MCF 10A (cell line): Measurements from ENCODE around the gene TMEM266. TPM values are rescaled to one million over a fixed set of nuclear protein-coding genes. Genes with fewer than 3 reads are reported as not detected.

Source experiments
- BruUV-seq: library from RNA; stranded (reverse); fragments of 400-500 nt; replicated peaks from 2 replicates; lab custom pipeline; 2021; lab: Mats Ljungman, UMichigan
- CTCF ChIA-PET: fragments of 300-600 bp; sonication (Branson Sonifier 250); formaldehyde crosslinking; extraction: SDS; loops from one replicate; lab custom pipeline; 2021; ENCODE audit warnings: antibody characterized with exemption, inconsistent platforms; lab: Yijun Ruan, JAX
- POLR2A ChIA-PET: fragments of 300-600, 350-650 bp; sonication (Branson Sonifier 250); formaldehyde crosslinking; extraction: SDS; loops from one replicate; lab custom pipeline; 2020; ENCODE audit warnings: antibody characterized with exemption, inconsistent platforms; lab: Yijun Ruan, JAX
- DNase-seq: peaks from one replicate; pipeline ENCODE4 v3.0.0-alpha.2; 2018; ENCODE audit not compliant: unreplicated experiment
- H3K27ac Mint-ChIP-seq: one replicate; pipeline ENCODE4 v1.8.0; 2022; ENCODE audit warnings: mild to moderate bottlenecking, low read depth, mixed read lengths; ENCODE audit not compliant: unreplicated experiment
- H3K27me3 Mint-ChIP-seq: one replicate; pipeline ENCODE4 v1.8.0; 2022; ENCODE audit warnings: mixed read lengths; ENCODE audit not compliant: insufficient read depth, unreplicated experiment
- H3K36me3 Mint-ChIP-seq: one replicate; pipeline ENCODE4 v1.8.0; 2022; ENCODE audit warnings: mild to moderate bottlenecking, moderate library complexity, mixed read lengths; ENCODE audit not compliant: insufficient read depth, unreplicated experiment
- H3K4me1 Mint-ChIP-seq: one replicate; pipeline ENCODE4 v1.8.0; 2022; ENCODE audit warnings: mixed read lengths; ENCODE audit not compliant: insufficient read depth, unreplicated experiment
- H3K4me3 Mint-ChIP-seq: one replicate; pipeline ENCODE4 v1.8.0; 2022; ENCODE audit warnings: mild to moderate bottlenecking, moderate library complexity, mixed read lengths; ENCODE audit not compliant: unreplicated experiment
- H3K9me3 Mint-ChIP-seq: one replicate; pipeline ENCODE4 v1.8.0; 2022; ENCODE audit warnings: mixed read lengths; ENCODE audit not compliant: unreplicated experiment
- CTCF ChIP-seq: fragments of 200-600 bp; IDR thresholded peaks from one replicate; pipeline ENCODE4 v1.8.0; 2022; ENCODE audit warnings: antibody characterized with exemption, mild to moderate bottlenecking; ENCODE audit not compliant: unreplicated experiment
- intact Hi-C: fragments of 100-400 bp; cut with micrococcal nuclease; formaldehyde crosslinking; loops from 2 replicates; pipeline ENCODE4 v1.14.1; 2022
- total RNA-seq: library from RNA; stranded (reverse); gene quantifications from 2 replicates; pipeline ENCODE4 v1.2.3, GENCODE V29; 2022

Gene TMEM266
- total RNA-seq, 1 experiment from 2014 or later: not detected

- TF ChIP-seq CTCF: no peak
- no TSS peak for BruUV-seq
- POLR2A ChIA-PET: interaction anchor here (0.7 to 2.5 kb wide), 5 partner anchors 38 to 218 kb away, joined by 3 to 51 read pairs (median 4); partner anchors contain the start of gene TMEM266
- Mint-ChIP-seq H3K4me1 (no peaks in the 10 kb centered on the region), H3K4me3 (no peak overlapping the region), H3K27me3 (peaks cover 27% of the 10 kb centered on the region), H3K9me3 (no peaks in the 10 kb centered on the region), H3K27ac (no peak overlapping the region), H3K36me3 (no peaks in the 10 kb centered on the region)
- DNase-seq: no peak
- intact Hi-C loops: no loop called here
- CTCF ChIA-PET: interaction anchor here (0.6 to 10.2 kb wide), 31 partner anchors 10 to 338 kb away, joined by 3 to 264 read pairs (median 6); partner anchors contain the start of genes NRG4 and TMEM266
Observed at GRCh38 chr15:76140074-76140464, 80.3 kb downstream of the TMEM266 start.

- POLR2A ChIA-PET: interaction anchor here (0.7 to 0.9 kb wide), 2 partner anchors 8 to 223 kb away, joined by 3 read pairs; no protein-coding TSS in a partner anchor
- TF ChIP-seq CTCF: no peak
- no peak overlapping the region for H3K4me3 Mint-ChIP-seq
- intact Hi-C loops: no loop called here
- DNase-seq: no peak
- no peaks in the 10 kb centered on the region for H3K36me3 Mint-ChIP-seq
- H3K27ac Mint-ChIP-seq: no peak overlapping the region
- CTCF ChIA-PET: interaction anchor here (0.7 to 6.3 kb wide), 25 partner anchors 7 to 337 kb away, joined by 3 to 82 read pairs (median 4); no protein-coding TSS in a partner anchor
- H3K9me3 Mint-ChIP-seq: no peaks in the 10 kb centered on the region
- H3K4me1 Mint-ChIP-seq: peaks cover 10% of the 10 kb centered on the region
- BruUV-seq: no TSS peak
- peaks cover 35% of the 10 kb centered on the region for H3K27me3 Mint-ChIP-seq
Observed at GRCh38 chr15:76146812-76147211, 87.0 kb downstream of the TMEM266 start.

GRCh38 chr15:76147906-76148570 is 88.3 kb downstream of the TMEM266 start:
- peak overlapping the region; percentile 48 for H3K4me3 Mint-ChIP-seq
- no peaks in the 10 kb centered on the region for H3K9me3 Mint-ChIP-seq
- no peak overlapping the region for H3K27ac Mint-ChIP-seq
- ChIA-PET POLR2A (interaction anchor here (0.9 to 1.2 kb wide), 3 partner anchors 10 to 93 kb away, joined by 3 to 4 read pairs (median 3); no protein-coding TSS in a partner anchor), CTCF (interaction anchor here (0.5 to 6.3 kb wide), 44 partner anchors 9 to 815 kb away, joined by 3 to 82 read pairs (median 4); partner anchors contain the start of gene TMEM266)
- intact Hi-C loops: no loop called here
- H3K4me1 Mint-ChIP-seq: peaks cover 10% of the 10 kb centered on the region
- BruUV-seq: no TSS peak
- H3K36me3 Mint-ChIP-seq: no peaks in the 10 kb centered on the region
- peak; percentile 98 for TF ChIP-seq CTCF
- peak; percentile 60 for DNase-seq
- peaks cover 29% of the 10 kb centered on the region for H3K27me3 Mint-ChIP-seq

- ChIA-PET POLR2A (interaction anchor here (0.8 to 2.0 kb wide), 3 partner anchors 13 to 92 kb away, joined by 3 to 13 read pairs (median 4); no protein-coding TSS in a partner anchor), CTCF (interaction anchor here (0.8 to 6.3 kb wide), 25 partner anchors 10 to 718 kb away, joined by 3 to 82 read pairs (median 6); partner anchors contain the start of gene TMEM266)
- Mint-ChIP-seq H3K4me1 (peaks cover 10% of the 10 kb centered on the region), H3K27ac (no peak overlapping the region), H3K4me3 (no peak overlapping the region), H3K27me3 (peaks cover 15% of the 10 kb centered on the region), H3K9me3 (no peaks in the 10 kb centered on the region), H3K36me3 (no peaks in the 10 kb centered on the region)
- intact Hi-C loops: no loop called here
- no peak for TF ChIP-seq CTCF
- no peak for DNase-seq
- BruUV-seq: no TSS peak
Observed at GRCh38 chr15:76149291-76149915, 89.6 kb downstream of the TMEM266 start.
